ENCODE data around the gene FAM209A. TPM values are rescaled to one million over a fixed set of nuclear protein-coding genes. Genes with fewer than 3 reads are reported as not detected.
"Not testable (repeated sequence)": the region's sequence is repeated elsewhere in the genome, so short reads cannot be mapped to it uniquely, and the experiment has no call there.

FAM209A gene
- total RNA-seq, 4 donors from 2014 or later, result not detected

- WGBS, 2 donors (ENCODE audit: low coverage in 1 of 2), result 0 to 13% methylated on average over 2 to 4 of the region's 4 CpGs
- TF ChIP-seq POLR2AphosphoS5 (IDR thresholded peaks at IDR 0.05), result peak; percentile 18 to 50 (median 31)
- TF ChIP-seq POLR2A (IDR thresholded peaks at IDR 0.05), result no peak
- no peaks in the 10 kb centered on the region for H3K27me3 ChIP-seq
- H3K36me3 ChIP-seq, result no peaks in the 10 kb centered on the region
- intact Hi-C loops (cut with DNase I; ENCODE audit: low total_unique reads), result loop anchor here (10.0 kb wide), 2 partner anchors 420 to 790 kb away; no protein-coding TSS in a partner anchor
- H3K9me3 ChIP-seq, result no peaks in the 10 kb centered on the region
- H3K4me3 ChIP-seq, result no peak overlapping the region
- DNase-seq, result peak; percentile 29
- peak overlapping the region in 2 of 4 donors; percentile 28 to 51 for H3K27ac ChIP-seq
- in situ Hi-C loops (cut with MboI; ENCODE audit: low pct_ligation_motif_present in 1 of 4, low pct_unique_long_range_greater_than_20kb in 1 of 4, low sequenced_read_pairs in 3 of 4), result loop anchor here (10.0 to 25.0 kb wide), 4 partner anchors 410 to 782 kb away; partner anchors contain the start of gene SPO11 (in 2 of the 4)
- peaks cover 0 to 4% (median 2%) of the 10 kb centered on the region in 4 donors for H3K4me1 ChIP-seq
Measured at GRCh38 chr20:56554869-56555268, 30.3 kb downstream of the FAM209A start.

GRCh38 chr20:56558968-56559367, 34.4 kb downstream of the FAM209A start:
- no peak overlapping the region for H3K4me3 ChIP-seq
- WGBS, 2 donors (ENCODE audit: low coverage in 1 of 2), result 61 to 78% methylated on average over 4 to 6 of the region's 6 CpGs
- H3K36me3 ChIP-seq, result no peaks in the 10 kb centered on the region
- H3K27me3 ChIP-seq, result no peaks in the 10 kb centered on the region
- intact Hi-C loops (cut with DNase I; ENCODE audit: low total_unique reads), result loop anchor here (10.0 kb wide), 2 partner anchors 416 to 786 kb away; no protein-coding TSS in a partner anchor
- in situ Hi-C loops (cut with MboI; ENCODE audit: low pct_ligation_motif_present in 1 of 4, low pct_unique_long_range_greater_than_20kb in 1 of 4, low sequenced_read_pairs in 3 of 4), result loop anchor here (10.0 to 25.0 kb wide), 4 partner anchors 406 to 778 kb away; partner anchors contain the start of gene SPO11 (in 2 of the 4)
- H3K27ac ChIP-seq, result no peak overlapping the region
- H3K9me3 ChIP-seq, result no peaks in the 10 kb centered on the region
- no peak for DNase-seq
- peaks cover 0 to 4% (median 1%) of the 10 kb centered on the region in 4 donors for H3K4me1 ChIP-seq
- TF ChIP-seq POLR2AphosphoS5 (IDR thresholded peaks at IDR 0.05) (no peak), POLR2A (IDR thresholded peaks at IDR 0.05) (no peak), EP300 (IDR thresholded peaks at IDR 0.05; ENCODE audit: low read depth) (no peak)
- TF ChIP-seq, protein P1, sequence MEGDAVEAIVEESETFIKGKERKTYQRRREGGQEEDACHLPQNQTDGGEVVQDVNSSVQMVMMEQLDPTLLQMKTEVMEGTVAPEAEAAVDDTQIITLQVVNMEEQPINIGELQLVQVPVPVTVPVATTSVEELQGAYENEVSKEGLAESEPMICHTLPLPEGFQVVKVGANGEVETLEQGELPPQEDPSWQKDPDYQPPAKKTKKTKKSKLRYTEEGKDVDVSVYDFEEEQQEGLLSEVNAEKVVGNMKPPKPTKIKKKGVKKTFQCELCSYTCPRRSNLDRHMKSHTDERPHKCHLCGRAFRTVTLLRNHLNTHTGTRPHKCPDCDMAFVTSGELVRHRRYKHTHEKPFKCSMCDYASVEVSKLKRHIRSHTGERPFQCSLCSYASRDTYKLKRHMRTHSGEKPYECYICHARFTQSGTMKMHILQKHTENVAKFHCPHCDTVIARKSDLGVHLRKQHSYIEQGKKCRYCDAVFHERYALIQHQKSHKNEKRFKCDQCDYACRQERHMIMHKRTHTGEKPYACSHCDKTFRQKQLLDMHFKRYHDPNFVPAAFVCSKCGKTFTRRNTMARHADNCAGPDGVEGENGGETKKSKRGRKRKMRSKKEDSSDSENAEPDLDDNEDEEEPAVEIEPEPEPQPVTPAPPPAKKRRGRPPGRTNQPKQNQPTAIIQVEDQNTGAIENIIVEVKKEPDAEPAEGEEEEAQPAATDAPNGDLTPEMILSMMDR (IDR thresholded peaks at IDR 0.05), result no peak

- in situ Hi-C loops (cut with MboI; ENCODE audit: low pct_ligation_motif_present in 1 of 4, low pct_unique_long_range_greater_than_20kb in 1 of 4, low sequenced_read_pairs in 3 of 4), result loop anchor here in 3 of 4 donors (25.0 kb wide), 2 partner anchors 498 to 773 kb away; partner anchors contain the start of gene SPO11 (in 2 of the 3)
- H3K4me1 ChIP-seq; H3K4me3 ChIP-seq; H3K27ac ChIP-seq; H3K9me3 ChIP-seq; H3K27me3 ChIP-seq; DNase-seq; H3K36me3 ChIP-seq; intact Hi-C loops (cut with DNase I; ENCODE audit: low total_unique reads): not testable (repeated sequence)
- WGBS, 2 donors (ENCODE audit: low coverage in 1 of 2), result 81% methylated on average over 6 of the region's 6 CpGs; no CpG with 5 or more reads in 1 of the 2 donors
Measured at GRCh38 chr20:56564526-56564925, 40.0 kb downstream of the FAM209A start.

GRCh38 chr20:56565511-56565910, 41.0 kb downstream of the FAM209A start:
- intact Hi-C loops (cut with DNase I; ENCODE audit: low total_unique reads) (no loop called here), in situ Hi-C loops (cut with MboI; ENCODE audit: low pct_ligation_motif_present in 1 of 4, low pct_unique_long_range_greater_than_20kb in 1 of 4, low sequenced_read_pairs in 3 of 4) (loop anchor here in 3 of 4 donors (25.0 kb wide), 2 partner anchors 497 to 772 kb away; partner anchors contain the start of gene SPO11 (in 2 of the 3))
- no peaks in the 10 kb centered on the region for H3K9me3 ChIP-seq
- TF ChIP-seq POLR2AphosphoS5 (IDR thresholded peaks at IDR 0.05) (no peak), EP300 (IDR thresholded peaks at IDR 0.05; ENCODE audit: low read depth) (no peak), POLR2A (IDR thresholded peaks at IDR 0.05) (no peak)
- TF ChIP-seq, protein P1 (IDR thresholded peaks at IDR 0.05), result no peak
- no peaks in the 10 kb centered on the region for H3K36me3 ChIP-seq
- H3K27me3 ChIP-seq, result no peaks in the 10 kb centered on the region
- no peaks in the 10 kb centered on the region for H3K4me1 ChIP-seq
- H3K4me3 ChIP-seq, result no peak overlapping the region
- no peak overlapping the region for H3K27ac ChIP-seq
- DNase-seq, result no peak
- 64 to 80% methylated on average over 2 to 4 of the region's 4 CpGs for WGBS, 2 donors (ENCODE audit: low coverage in 1 of 2)

GRCh38 chr20:56566621-56567020, 42.1 kb downstream of the FAM209A start:
- no peaks in the 10 kb centered on the region for H3K36me3 ChIP-seq
- intact Hi-C loops (cut with DNase I; ENCODE audit: low total_unique reads) (no loop called here), in situ Hi-C loops (cut with MboI; ENCODE audit: low pct_ligation_motif_present in 1 of 4, low pct_unique_long_range_greater_than_20kb in 1 of 4, low sequenced_read_pairs in 3 of 4) (loop anchor here in 3 of 4 donors (25.0 kb wide), 2 partner anchors 496 to 771 kb away; partner anchors contain the start of gene SPO11 (in 2 of the 3))
- no peaks in the 10 kb centered on the region for H3K27me3 ChIP-seq
- H3K9me3 ChIP-seq, result no peaks in the 10 kb centered on the region
- no peak for TF ChIP-seq EP300 (IDR thresholded peaks at IDR 0.05; ENCODE audit: low read depth)
- TF ChIP-seq, protein P1 (IDR thresholded peaks at IDR 0.05), result no peak
- no peak for TF ChIP-seq POLR2A (IDR thresholded peaks at IDR 0.05)
- no peak for TF ChIP-seq POLR2AphosphoS5 (IDR thresholded peaks at IDR 0.05)
- no peak for DNase-seq
- 59 to 71% methylated on average over 1 to 3 of the region's 3 CpGs for WGBS, 2 donors (ENCODE audit: low coverage in 1 of 2)
- no peak overlapping the region for H3K27ac ChIP-seq
- no peaks in the 10 kb centered on the region for H3K4me1 ChIP-seq
- no peak overlapping the region for H3K4me3 ChIP-seq

All from transverse colon (tissue), 4 donors.